ENCODE results near the gene HNMT. TPM values are rescaled to one million over a fixed set of nuclear protein-coding genes. Genes with fewer than 3 reads are reported as not detected.

HNMT gene
- total RNA-seq, 4 donors from 2014 or later: 14.4 to 48.8 (median 22.3) TPM

GRCh38 chr2:137959166-137959565 is 5.1 kb upstream of the HNMT start:
- Histone ChIP-seq H3K27me3 (no peaks in the 10 kb centered on the region), H3K4me1 (peaks cover 6 to 7% of the 10 kb centered on the region in 2 donors), H3K27ac (no peak overlapping the region), H3K9me3 (no peaks in the 10 kb centered on the region), H3K36me3 (no peaks in the 10 kb centered on the region), H3K4me3 (replicated peaks in 1 of 3) (no peak overlapping the region)
- no peak for DNase-seq
- TF ChIP-seq POLR2A (IDR thresholded peaks at IDR 0.05): no peak
- TF ChIP-seq CTCF (IDR thresholded peaks at IDR 0.05): no peak
- 89 to 90% methylated on average over 1 of the region's 1 CpG for WGBS, 2 donors
- intact Hi-C loops (cut with DNase I): no loop called here

GRCh38 chr2:137960223-137960622 is 4.0 kb upstream of the HNMT start:
- 89% methylated on average over 4 of the region's 4 CpGs for WGBS, 2 donors
- no peak overlapping the region for H3K4me3 ChIP-seq (replicated peaks in 1 of 3)
- H3K27ac ChIP-seq: no peak overlapping the region
- H3K4me1 ChIP-seq: peaks cover 6 to 7% of the 10 kb centered on the region in 2 donors
- no peaks in the 10 kb centered on the region for H3K36me3 ChIP-seq
- no peaks in the 10 kb centered on the region for H3K27me3 ChIP-seq
- no peak for TF ChIP-seq POLR2A (IDR thresholded peaks at IDR 0.05)
- no peak for TF ChIP-seq CTCF (IDR thresholded peaks at IDR 0.05)
- DNase-seq: no peak
- H3K9me3 ChIP-seq: no peaks in the 10 kb centered on the region
- intact Hi-C loops (cut with DNase I): no loop called here

- Histone ChIP-seq H3K9me3 (no peaks in the 10 kb centered on the region), H3K27me3 (no peaks in the 10 kb centered on the region), H3K36me3 (no peaks in the 10 kb centered on the region), H3K4me3 (replicated peaks in 1 of 3) (no peak overlapping the region), H3K27ac (no peak overlapping the region), H3K4me1 (peaks cover 6 to 7% of the 10 kb centered on the region in 2 donors)
- TF ChIP-seq POLR2A (IDR thresholded peaks at IDR 0.05) (no peak), CTCF (IDR thresholded peaks at IDR 0.05) (no peak)
- intact Hi-C loops (cut with DNase I): no loop called here
- DNase-seq: no peak
Observed at GRCh38 chr2:137961602-137962001, 2.7 kb upstream of the HNMT start.

GRCh38 chr2:137963535-137964065 is 673 bp upstream of the HNMT start:
- Histone ChIP-seq H3K36me3 (no peaks in the 10 kb centered on the region), H3K4me1 (peaks cover 6 to 7% of the 10 kb centered on the region in 2 donors), H3K4me3 (replicated peaks in 1 of 3) (no peak overlapping the region), H3K27me3 (no peaks in the 10 kb centered on the region), H3K9me3 (no peaks in the 10 kb centered on the region), H3K27ac (peak overlapping the region in 2 of 3 donors; percentile 69 to 85)
- intact Hi-C loops (cut with DNase I): no loop called here
- DNase-seq: no peak
- TF ChIP-seq CTCF (IDR thresholded peaks at IDR 0.05) (no peak), POLR2A (IDR thresholded peaks at IDR 0.05) (no peak)
- 65 to 66% methylated on average over 9 of the region's 9 CpGs for WGBS, 2 donors

GRCh38 chr2:137964859-137965459 is 686 bp downstream of the HNMT start:
- 62 to 65% methylated on average over 3 of the region's 3 CpGs for WGBS, 2 donors
- H3K27me3 ChIP-seq: no peaks in the 10 kb centered on the region
- no peaks in the 10 kb centered on the region for H3K36me3 ChIP-seq
- TF ChIP-seq POLR2A (IDR thresholded peaks at IDR 0.05) (no peak), CTCF (IDR thresholded peaks at IDR 0.05) (no peak)
- intact Hi-C loops (cut with DNase I): no loop called here
- peaks cover 7 to 10% of the 10 kb centered on the region in 2 donors for H3K4me1 ChIP-seq
- peak overlapping the region; percentile 36 to 85 (median 69) for H3K27ac ChIP-seq
- no peak for DNase-seq
- peak overlapping the region in 2 of 3 donors; percentile 18 to 21 for H3K4me3 ChIP-seq (replicated peaks in 1 of 3)
- no peaks in the 10 kb centered on the region for H3K9me3 ChIP-seq

Data from thyroid gland (tissue), 4 donors.